Activated CD4-positive, alpha-beta memory T cell treated with anti-CD3 and anti-CD28 coated beads for 36 hours (primary cell): Measurements from ENCODE around the gene CTNNA2. TPM values are rescaled to one million over a fixed set of nuclear protein-coding genes. Genes with fewer than 3 reads are reported as not detected.

Source experiments
- CTCF ChIA-PET: fragments of 350-600 bp; sonication (Branson Sonifier 250); formaldehyde crosslinking; loops from one replicate; lab custom pipeline; 2021; ENCODE audit warnings: antibody characterized with exemption, inconsistent platforms; lab: Charles Lee
- POLR2A ChIA-PET: fragments of 350-600 bp; sonication (Branson Sonifier 250); formaldehyde crosslinking; loops from one replicate; lab custom pipeline; 2021; ENCODE audit warnings: antibody characterized with exemption; lab: Charles Lee
- DNase-seq: peaks from one replicate; pipeline ENCODE4 v3.0.0-alpha.2; 2020
- H3K27ac Mint-ChIP-seq: one replicate; pipeline ENCODE4 v1.8.0; 2021; ENCODE audit warnings: mixed read lengths
- H3K27me3 Mint-ChIP-seq: one replicate; pipeline ENCODE4 v1.8.0; 2021; ENCODE audit warnings: mixed read lengths
- H3K36me3 Mint-ChIP-seq: one replicate; pipeline ENCODE4 v1.8.0; 2021; ENCODE audit warnings: mixed read lengths
- H3K4me1 Mint-ChIP-seq: one replicate; pipeline ENCODE4 v1.8.0; 2021; ENCODE audit warnings: low read depth, mixed read lengths
- H3K4me3 Mint-ChIP-seq: one replicate; pipeline ENCODE4 v1.8.0; 2021; ENCODE audit warnings: mild to moderate bottlenecking, mixed read lengths
- H3K9me3 Mint-ChIP-seq: one replicate; pipeline ENCODE4 v1.8.0; 2021; ENCODE audit warnings: mixed read lengths
- intact Hi-C: fragments of 100-400 bp; cut with micrococcal nuclease; formaldehyde crosslinking; loops from one replicate; pipeline ENCODE4 v1.15.1; 2023
- total RNA-seq, 2 experiments: library from RNA; stranded (reverse); gene quantifications; one replicate each; pipeline ENCODE4 v1.2.3, GENCODE V29; 2021

Gene CTNNA2
- total RNA-seq, 2 experiments from 2014 or later = not detected

DNA sequence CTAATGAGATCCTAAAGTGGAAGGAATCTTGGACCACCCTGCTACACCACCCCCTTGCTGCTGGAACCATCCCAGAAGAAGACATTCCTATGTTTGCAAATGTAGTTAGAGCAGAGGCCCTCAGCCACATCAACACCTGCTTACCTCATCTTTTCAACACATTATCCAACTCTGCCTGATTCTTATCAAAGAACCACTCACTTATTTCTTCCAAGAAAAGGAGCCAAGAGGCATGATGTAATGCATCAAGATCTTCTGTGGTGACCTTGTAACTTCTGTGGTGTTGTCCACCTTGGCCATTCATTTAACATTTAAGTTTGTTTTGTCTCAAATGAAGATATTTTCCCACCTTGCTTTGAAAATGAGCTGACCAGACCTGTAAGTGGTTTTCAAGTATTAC lies 338.1 kb downstream of the CTNNA2 start:
- intact Hi-C loops = no loop called here
- no peaks in the 10 kb centered on the region for H3K36me3 Mint-ChIP-seq
- DNase-seq = no peak
- no peak overlapping the region for H3K27ac Mint-ChIP-seq
- no peaks in the 10 kb centered on the region for H3K27me3 Mint-ChIP-seq
- ChIA-PET POLR2A (no interaction called here), CTCF (no interaction called here)
- H3K4me1 Mint-ChIP-seq = no peaks in the 10 kb centered on the region
- peaks cover 9% of the 10 kb centered on the region for H3K9me3 Mint-ChIP-seq
- H3K4me3 Mint-ChIP-seq = no peak overlapping the region

DNA sequence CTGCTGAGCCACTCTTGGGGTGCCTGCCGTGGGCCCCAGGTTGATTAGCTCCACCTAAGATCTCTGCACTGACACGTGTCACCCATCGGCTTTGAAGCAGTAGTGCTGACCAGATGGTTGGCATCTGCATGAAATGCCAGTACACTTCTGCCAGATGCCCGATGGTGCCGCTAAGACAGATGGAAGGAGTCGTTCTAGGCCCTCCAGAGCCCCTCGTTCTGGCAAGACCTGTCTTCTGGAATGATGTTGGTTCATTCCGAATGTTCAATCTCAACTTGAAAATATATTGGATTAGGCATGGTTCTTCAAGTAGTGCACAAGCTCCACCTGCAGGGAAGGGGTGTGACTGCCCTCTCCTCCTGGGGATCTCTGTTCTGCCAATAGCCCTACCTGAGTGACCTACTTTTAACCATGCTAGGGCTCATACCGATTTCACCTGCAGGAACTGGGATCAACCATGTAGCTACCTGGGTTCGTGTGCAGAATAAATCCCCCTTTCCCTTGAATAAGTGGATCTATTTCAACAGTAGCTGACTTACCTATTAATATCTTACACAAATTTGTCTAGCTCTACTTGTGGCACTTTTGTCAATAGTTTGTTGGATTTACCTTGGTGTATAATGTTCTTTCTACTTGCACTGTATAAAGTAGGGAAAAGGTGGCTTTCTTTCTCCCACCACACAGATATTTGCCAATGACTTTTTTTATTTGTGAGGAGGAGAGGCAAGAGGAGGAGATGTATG lies 342.6 kb downstream of the CTNNA2 start:
- DNase-seq = no peak
- ChIA-PET POLR2A (no interaction called here), CTCF (no interaction called here)
- Mint-ChIP-seq H3K4me1 (no peaks in the 10 kb centered on the region), H3K4me3 (no peak overlapping the region), H3K27ac (no peak overlapping the region), H3K9me3 (peaks cover 13% of the 10 kb centered on the region), H3K27me3 (no peaks in the 10 kb centered on the region), H3K36me3 (no peaks in the 10 kb centered on the region)
- intact Hi-C loops = no loop called here

DNA sequence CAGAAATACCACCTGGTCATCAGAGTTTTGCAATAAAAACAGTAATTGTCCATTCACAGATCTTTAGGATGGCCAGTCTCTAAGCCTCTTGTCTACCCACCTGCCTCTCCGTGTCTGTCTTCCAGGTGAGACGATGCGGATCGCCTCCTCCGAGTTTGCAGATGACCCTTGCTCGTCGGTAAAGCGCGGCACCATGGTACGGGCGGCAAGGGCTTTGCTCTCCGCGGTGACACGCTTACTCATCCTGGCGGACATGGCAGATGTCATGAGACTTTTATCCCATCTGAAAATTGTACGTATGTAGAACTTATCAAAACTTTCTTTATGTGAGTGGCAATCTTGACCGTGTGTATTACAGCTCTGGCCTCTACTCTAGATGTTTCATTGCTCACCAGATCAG lies 345.0 kb downstream of the CTNNA2 start:
- no peak overlapping the region for H3K4me3 Mint-ChIP-seq
- H3K27ac Mint-ChIP-seq = no peak overlapping the region
- H3K27me3 Mint-ChIP-seq = no peaks in the 10 kb centered on the region
- DNase-seq = no peak
- H3K36me3 Mint-ChIP-seq = no peaks in the 10 kb centered on the region
- ChIA-PET CTCF (no interaction called here), POLR2A (no interaction called here)
- no peaks in the 10 kb centered on the region for H3K4me1 Mint-ChIP-seq
- intact Hi-C loops = no loop called here
- peaks cover 8% of the 10 kb centered on the region for H3K9me3 Mint-ChIP-seq

DNA sequence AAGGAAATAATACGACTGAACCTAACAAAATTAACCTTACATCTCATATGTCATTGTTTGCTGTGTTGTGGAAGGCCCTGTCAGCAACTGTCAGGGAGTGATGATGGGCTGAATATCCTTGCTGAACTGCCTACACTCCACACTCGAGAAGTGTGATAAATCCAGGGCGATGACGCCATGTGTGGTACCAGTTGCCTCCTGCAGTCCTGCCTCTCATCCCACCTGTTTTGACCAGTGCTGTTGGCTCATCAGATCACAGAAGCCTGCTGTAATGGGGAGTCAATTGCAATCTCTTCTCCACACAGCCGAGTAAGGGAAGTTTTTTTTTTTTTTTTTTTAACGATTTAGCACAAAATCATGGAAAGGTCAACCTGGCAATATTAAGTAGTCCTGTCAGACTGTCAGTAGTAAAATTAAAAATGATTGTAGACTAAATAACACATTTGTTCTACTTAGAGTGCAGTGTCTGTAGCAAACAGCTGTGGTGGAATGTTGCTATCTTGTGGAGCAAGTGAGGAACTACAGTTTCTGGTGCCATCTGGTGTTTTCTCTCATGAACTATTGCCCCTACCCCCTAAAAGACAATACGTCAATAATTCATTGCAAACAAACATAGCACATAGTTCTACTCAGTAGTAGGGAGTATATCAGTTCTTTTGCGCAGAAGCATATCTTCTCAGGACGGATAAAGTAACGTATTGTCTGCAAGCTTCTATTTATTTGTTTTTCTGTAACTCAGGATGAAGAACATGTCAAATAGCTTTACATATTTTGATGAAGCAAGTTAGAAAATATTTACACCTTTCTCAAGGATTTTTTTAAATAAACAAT lies 347.6 kb downstream of the CTNNA2 start:
- intact Hi-C loops = no loop called here
- no peak overlapping the region for H3K4me3 Mint-ChIP-seq
- DNase-seq = no peak
- H3K4me1 Mint-ChIP-seq = no peaks in the 10 kb centered on the region
- H3K9me3 Mint-ChIP-seq = peaks cover 5% of the 10 kb centered on the region
- no peaks in the 10 kb centered on the region for H3K27me3 Mint-ChIP-seq
- ChIA-PET CTCF (no interaction called here), POLR2A (no interaction called here)
- H3K36me3 Mint-ChIP-seq = no peaks in the 10 kb centered on the region
- H3K27ac Mint-ChIP-seq = no peak overlapping the region

- no peak overlapping the region for H3K27ac Mint-ChIP-seq
- H3K4me3 Mint-ChIP-seq = no peak overlapping the region
- DNase-seq = no peak
- H3K9me3 Mint-ChIP-seq = peaks cover 5% of the 10 kb centered on the region
- no peaks in the 10 kb centered on the region for H3K36me3 Mint-ChIP-seq
- CTCF ChIA-PET = no interaction called here
- no peaks in the 10 kb centered on the region for H3K27me3 Mint-ChIP-seq
- POLR2A ChIA-PET = no interaction called here
- no peaks in the 10 kb centered on the region for H3K4me1 Mint-ChIP-seq
- intact Hi-C loops = no loop called here
Measured at GRCh38 chr2:79861059-79861374, 348.2 kb downstream of the CTNNA2 start.

GRCh38 chr2:79862756-79863155 lies 349.9 kb downstream of the CTNNA2 start:
- CTCF ChIA-PET = no interaction called here
- H3K4me3 Mint-ChIP-seq = no peak overlapping the region
- DNase-seq = no peak
- intact Hi-C loops = no loop called here
- no peaks in the 10 kb centered on the region for H3K27me3 Mint-ChIP-seq
- POLR2A ChIA-PET = no interaction called here
- no peak overlapping the region for H3K27ac Mint-ChIP-seq
- no peaks in the 10 kb centered on the region for H3K4me1 Mint-ChIP-seq
- H3K9me3 Mint-ChIP-seq = peaks cover 3% of the 10 kb centered on the region
- H3K36me3 Mint-ChIP-seq = no peaks in the 10 kb centered on the region

DNA sequence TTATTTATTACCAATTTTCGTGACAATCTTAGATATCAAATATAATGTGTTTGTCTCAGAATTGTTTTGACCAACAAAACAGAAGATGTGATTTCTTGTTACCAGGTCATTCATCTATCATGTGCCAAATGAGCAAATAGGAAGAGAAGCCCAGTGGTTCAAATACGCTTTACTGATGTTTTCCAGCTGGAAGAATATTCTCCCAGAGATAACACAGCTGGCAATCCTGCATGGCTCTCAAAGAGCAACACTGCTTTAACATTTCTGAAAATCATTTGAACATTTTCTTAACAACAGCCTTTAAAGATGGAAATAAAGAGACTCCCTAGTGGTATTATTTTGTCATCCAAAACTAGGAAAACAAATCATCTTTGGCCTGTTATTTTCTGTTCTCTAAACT lies 359.8 kb downstream of the CTNNA2 start:
- Mint-ChIP-seq H3K27ac (no peak overlapping the region), H3K27me3 (no peaks in the 10 kb centered on the region), H3K4me3 (no peak overlapping the region), H3K9me3 (no peaks in the 10 kb centered on the region), H3K36me3 (no peaks in the 10 kb centered on the region), H3K4me1 (no peaks in the 10 kb centered on the region)
- DNase-seq = no peak
- intact Hi-C loops = no loop called here
- ChIA-PET CTCF (no interaction called here), POLR2A (no interaction called here)

DNA sequence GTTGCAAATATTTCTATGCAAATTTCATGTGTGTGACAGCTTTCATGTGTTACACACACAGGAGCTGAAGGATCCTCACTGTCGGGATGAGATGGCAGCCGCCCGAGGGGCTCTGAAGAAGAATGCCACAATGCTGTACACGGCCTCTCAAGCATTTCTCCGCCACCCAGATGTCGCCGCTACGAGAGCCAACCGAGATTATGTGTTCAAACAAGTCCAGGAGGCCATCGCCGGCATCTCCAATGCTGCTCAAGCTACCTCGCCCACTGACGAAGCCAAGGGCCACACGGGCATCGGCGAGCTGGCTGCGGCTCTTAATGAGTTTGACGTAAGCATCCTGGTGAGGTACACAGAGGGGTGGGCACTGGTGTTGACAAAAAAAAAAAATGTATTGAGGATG lies 361.2 kb downstream of the CTNNA2 start:
- no peaks in the 10 kb centered on the region for H3K9me3 Mint-ChIP-seq
- no peaks in the 10 kb centered on the region for H3K4me1 Mint-ChIP-seq
- H3K27me3 Mint-ChIP-seq = no peaks in the 10 kb centered on the region
- no peaks in the 10 kb centered on the region for H3K36me3 Mint-ChIP-seq
- no peak overlapping the region for H3K27ac Mint-ChIP-seq
- CTCF ChIA-PET = no interaction called here
- POLR2A ChIA-PET = no interaction called here
- no peak for DNase-seq
- intact Hi-C loops = no loop called here
- no peak overlapping the region for H3K4me3 Mint-ChIP-seq

GRCh38 chr2:79876430-79876829 lies 363.6 kb downstream of the CTNNA2 start:
- H3K27ac Mint-ChIP-seq = no peak overlapping the region
- no peak for DNase-seq
- no peaks in the 10 kb centered on the region for H3K27me3 Mint-ChIP-seq
- intact Hi-C loops = no loop called here
- CTCF ChIA-PET = no interaction called here
- POLR2A ChIA-PET = no interaction called here
- no peak overlapping the region for H3K4me3 Mint-ChIP-seq
- H3K4me1 Mint-ChIP-seq = no peaks in the 10 kb centered on the region
- H3K36me3 Mint-ChIP-seq = no peaks in the 10 kb centered on the region
- H3K9me3 Mint-ChIP-seq = no peaks in the 10 kb centered on the region

- no peaks in the 10 kb centered on the region for H3K36me3 Mint-ChIP-seq
- CTCF ChIA-PET = no interaction called here
- no peak overlapping the region for H3K4me3 Mint-ChIP-seq
- no peak for DNase-seq
- H3K4me1 Mint-ChIP-seq = no peaks in the 10 kb centered on the region
- no peaks in the 10 kb centered on the region for H3K9me3 Mint-ChIP-seq
- POLR2A ChIA-PET = no interaction called here
- intact Hi-C loops = no loop called here
- peaks cover 3% of the 10 kb centered on the region for H3K27me3 Mint-ChIP-seq
- H3K27ac Mint-ChIP-seq = no peak overlapping the region
Measured at GRCh38 chr2:79882548-79882947, 369.7 kb downstream of the CTNNA2 start.

DNA sequence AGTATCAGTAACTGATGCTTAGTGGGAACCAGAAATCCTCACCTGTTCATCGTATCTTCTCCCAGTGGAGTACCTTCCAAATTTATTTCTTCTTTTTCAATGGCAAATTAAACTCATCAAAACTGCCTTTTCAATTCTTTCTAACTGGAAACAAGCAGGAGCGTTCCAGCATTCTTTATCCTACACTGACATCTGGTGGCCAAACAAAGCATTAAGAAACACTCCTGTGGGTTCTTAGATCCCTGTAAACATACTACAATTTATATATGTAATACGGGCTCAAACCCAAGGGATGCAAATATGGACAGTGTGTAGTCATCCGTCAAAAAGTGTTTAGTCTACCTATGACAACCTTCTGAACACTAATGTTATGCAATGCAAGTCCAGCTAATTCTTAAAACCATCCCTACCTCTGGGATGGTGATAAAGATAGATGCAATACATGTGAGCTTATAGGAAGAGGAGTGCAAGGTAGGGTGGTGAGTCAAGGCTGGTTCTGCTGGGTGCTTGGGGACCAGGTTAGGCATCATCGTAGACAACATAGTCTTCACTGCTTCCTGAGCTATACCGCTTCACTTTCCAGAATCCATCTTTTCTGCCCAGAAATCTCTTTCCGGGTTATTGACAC lies 375.0 kb downstream of the CTNNA2 start:
- CTCF ChIA-PET = no interaction called here
- POLR2A ChIA-PET = no interaction called here
- H3K27ac Mint-ChIP-seq = no peak overlapping the region

DNA sequence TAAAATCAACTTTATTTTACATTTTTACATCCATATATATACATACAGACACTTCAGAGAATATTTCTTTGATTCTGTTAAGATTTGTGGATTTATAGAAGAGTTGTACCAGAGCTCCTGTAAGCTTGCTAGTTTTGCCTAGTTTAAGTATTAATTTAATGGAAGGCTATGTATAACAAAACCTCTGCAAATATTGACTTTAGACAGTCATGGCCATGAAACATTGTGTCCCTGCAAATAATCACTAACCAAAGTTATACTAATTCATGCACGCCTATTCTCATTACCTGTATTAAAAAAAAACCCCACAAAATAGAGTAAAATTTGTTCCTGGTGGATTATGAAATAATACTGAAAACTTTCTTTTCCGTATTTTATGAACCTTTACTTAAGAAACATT lies 379.3 kb downstream of the CTNNA2 start:
- intact Hi-C loops = no loop called here
- ChIA-PET CTCF (no interaction called here), POLR2A (no interaction called here)
- H3K36me3 Mint-ChIP-seq = no peaks in the 10 kb centered on the region
- H3K27me3 Mint-ChIP-seq = no peaks in the 10 kb centered on the region
- no peak overlapping the region for H3K27ac Mint-ChIP-seq
- H3K9me3 Mint-ChIP-seq = no peaks in the 10 kb centered on the region
- no peak for DNase-seq
- H3K4me1 Mint-ChIP-seq = no peaks in the 10 kb centered on the region
- H3K4me3 Mint-ChIP-seq = no peak overlapping the region

More for the DNA sequence above, 375.0 kb downstream of the CTNNA2 start:
- intact Hi-C loops = no loop called here
- Mint-ChIP-seq H3K4me3 (no peak overlapping the region), H3K27me3 (peaks cover 3% of the 10 kb centered on the region), H3K4me1 (no peaks in the 10 kb centered on the region), H3K9me3 (no peaks in the 10 kb centered on the region), H3K36me3 (no peaks in the 10 kb centered on the region)
- DNase-seq = peak; percentile 9
